Ovary (tissue), 9 donors: Measurements from ENCODE around the gene TRAPPC1. TPM values are rescaled to one million over a fixed set of nuclear protein-coding genes. Genes with fewer than 3 reads are reported as not detected.

Experiments used
- DNase-seq, 5 donors: peaks; one replicate each; pipeline ENCODE4 v3.0.0-alpha.2; 2019 to 2020
- H3K27ac ChIP-seq, 2 donors: fragments of 200-600 bp; one replicate each; pipeline versions ENCODE4 v1.5.1 to v1.8.0; 2019 to 2022
- H3K27me3 ChIP-seq: fragments of 200-600 bp; one replicate; pipeline ENCODE4 v1.8.0; 2022
- H3K36me3 ChIP-seq: fragments of 200-600 bp; sonication (generic); one replicate; pipeline ENCODE4 v1.5.1; 2019
- H3K4me1 ChIP-seq: one replicate; pipeline ENCODE4 v1.8.1; 2013; ENCODE audit warnings: mild to moderate bottlenecking, moderate library complexity; ENCODE audit not compliant: insufficient read depth
- H3K4me3 ChIP-seq: fragments of 200-600 bp; sonication (generic); one replicate; pipeline ENCODE4 v1.5.1; 2017
- H3K9me3 ChIP-seq, 2 donors: fragments of 200-600 bp in 1 of 2; sonication (generic) in 1 of 2; one replicate each; pipeline versions ENCODE4 v1.5.1 to v1.8.1; 2013 to 2019; ENCODE audit warnings: mild to moderate bottlenecking in 1 of 2, moderate library complexity in 1 of 2
- CTCF ChIP-seq, 3 donors: fragments of 450-650 bp in 2 of 3; fragments of 200-600 bp in 1 of 3; IDR thresholded peaks; one replicate each; pipeline versions ENCODE4 v1.5.1 to v1.8.0; 2016 to 2022; ENCODE audit warnings: antibody characterized with exemption in 3 of 3, mild to moderate bottlenecking in 1 of 3
- EP300 ChIP-seq: sonication (generic); formaldehyde crosslinking; IDR thresholded peaks from one replicate; pipeline ENCODE4 v1.6.1; 2017; ENCODE audit warnings: antibody characterized with exemption
- POLR2A ChIP-seq: fragments of 450-650 bp; IDR thresholded peaks from one replicate; pipeline ENCODE4 v1.6.1; 2017; ENCODE audit warnings: antibody characterized with exemption, mild to moderate bottlenecking, moderate library complexity
- WGBS, 3 donors: extraction: QIAGEN DNeasy Blood & Tissue Kit in 1 of 3; methylation state at CpG; one replicate each; pipeline versions ENCODE4 v1.1.5 to v1.1.7; 2013 to 2017; 5-methylcytosine and 5-hydroxymethylcytosine counted together
- intact Hi-C, 4 donors: fragments of 100-400 bp; cut with DNase I; formaldehyde crosslinking; loops; one replicate each; pipeline versions ENCODE4 v1.11.0 to v1.15.1; 2022 to 2023
- polyA plus RNA-seq, 2 donors: library from polyadenylated mRNA; stranded (reverse); fragments of 200-250 nt in 1 of 2; fragments of 350-450 nt in 1 of 2; fragmentation: Illumina TruSeq in 1 of 2; extraction: RNeasy Lipid Tissue Mini Kit (QIAGEN cat#74804) in 1 of 2; gene quantifications; one replicate each; pipeline ENCODE4 v1.2.3, GENCODE V29; 2013 to 2014
- total RNA-seq, 7 donors: library from RNA; depleted of rRNA in 2 of 7; stranded (reverse); fragments of >200 nt in 2 of 7; fragmentation: NEBNext Ultra II Directional in 3 of 7; extraction: Animal tissue kit (Norgen Biotek cat#: 25700) in 3 of 7; gene quantifications; one replicate each; pipeline versions ENCODE4 v1.1.0 to v1.2.4, GENCODE V29; 2016 to 2023
- donor health status: DM: no; HTN: no; CAD: no; lungs with moderate emphysema.
- donor health status: DM: no; HTN: no; CAD: no.
- donor health status: Bipolar disorder and iron deficiency.
- donor health status: DM: yes; HTN: yes; CAD: no.
- donor health status: DM: no; HTN: no; CAD: no.
- donor health status: DM: yes; HTN: yes; CAD: no.

Gene TRAPPC1
- total and polyA plus RNA-seq, 9 donors, result 27.5 to 238 (median 77.5) TPM

GRCh38 chr17:7929158-7930023 lies 2.4 kb downstream of the TRAPPC1 start, which contains the start of gene KCNAB3:
Gene KCNAB3 (minus strand): TSS chr17:7929856. CDS start chr17:7929435, 421 bp downstream.
- TF ChIP-seq EP300 (no peak), CTCF (IDR thresholded peaks at IDR 0.05) (no peak), POLR2A (no peak)
- H3K4me1 ChIP-seq, result peaks cover 4% of the 10 kb centered on the region
- no peaks in the 10 kb centered on the region for H3K36me3 ChIP-seq
- H3K9me3 ChIP-seq, result no peaks in the 10 kb centered on the region
- H3K4me3 ChIP-seq, result peak within 1 kb of the TSS; percentile 41
- DNase-seq, result peak; percentile 54 to 79 (median 66)
- intact Hi-C loops, result loop anchor here in 2 of 4 donors (2.0 to 10.0 kb wide), 3 partner anchors 13 to 368 kb away; partner anchors contain the start of genes RNF227 (in 1 of the 2) and SLC25A35 (in 1 of the 2)
- H3K27ac ChIP-seq, result peak within 1 kb of the TSS in 1 of 2 donors; percentile 45
- 6 to 19% (median 11%) methylated on average over 47 to 67 of the region's 67 CpGs for WGBS, 3 donors
- H3K27me3 ChIP-seq, result no peaks in the 10 kb centered on the region

GRCh38 chr17:7927596-7927995 lies 4.2 kb downstream of the TRAPPC1 start:
- Histone ChIP-seq H3K9me3 (no peaks in the 10 kb centered on the region), H3K4me3 (no peak overlapping the region), H3K4me1 (peaks cover 4% of the 10 kb centered on the region), H3K27me3 (no peaks in the 10 kb centered on the region), H3K27ac (no peak overlapping the region), H3K36me3 (no peaks in the 10 kb centered on the region)
- WGBS, 3 donors, result 88 to 93% (median 88%) methylated on average over 3 of the region's 3 CpGs
- intact Hi-C loops, result loop anchor here in 1 of 4 donors (10.0 kb wide), 1 partner anchor 57 kb away; no protein-coding TSS in a partner anchor
- TF ChIP-seq CTCF (IDR thresholded peaks at IDR 0.05) (no peak), POLR2A (no peak), EP300 (no peak)
- DNase-seq, result no peak

GRCh38 chr17:7922845-7923628 lies 8.7 kb downstream of the TRAPPC1 start:
- TF ChIP-seq CTCF (IDR thresholded peaks at IDR 0.05), result no peak
- peak; percentile 74 for TF ChIP-seq POLR2A
- no peak for TF ChIP-seq EP300
- Histone ChIP-seq H3K4me3 (peak overlapping the region; percentile 46), H3K27me3 (no peaks in the 10 kb centered on the region), H3K27ac (peak overlapping the region in 1 of 2 donors; percentile 14), H3K4me1 (peaks cover 5% of the 10 kb centered on the region), H3K9me3 (no peaks in the 10 kb centered on the region), H3K36me3 (no peaks in the 10 kb centered on the region)
- DNase-seq, result peak; percentile 89 to 93 (median 91)
- intact Hi-C loops, result loop anchor here in 1 of 4 donors (10.0 kb wide), 1 partner anchor 62 kb away; no protein-coding TSS in a partner anchor
- 17 to 19% (median 17%) methylated on average over 42 to 45 of the region's 45 CpGs for WGBS, 3 donors

- peaks cover 5% of the 10 kb centered on the region for H3K4me1 ChIP-seq
- H3K27me3 ChIP-seq, result no peaks in the 10 kb centered on the region
- 39 to 41% (median 39%) methylated on average over 16 of the region's 16 CpGs for WGBS, 3 donors
- intact Hi-C loops, result loop anchor here in 1 of 4 donors (10.0 kb wide), 1 partner anchor 62 kb away; no protein-coding TSS in a partner anchor
- H3K36me3 ChIP-seq, result no peaks in the 10 kb centered on the region
- peak overlapping the region in 1 of 2 donors; percentile 14 for H3K27ac ChIP-seq
- no peak for TF ChIP-seq POLR2A
- TF ChIP-seq CTCF (IDR thresholded peaks at IDR 0.05), result no peak
- no peak for TF ChIP-seq EP300
- peak in 1 of 5 donors; percentile 34 for DNase-seq
- H3K9me3 ChIP-seq, result no peaks in the 10 kb centered on the region
- peak overlapping the region; percentile 46 for H3K4me3 ChIP-seq
These were observed 9.4 kb downstream of the TRAPPC1 start for GRCh38 chr17:7922269-7922844.
